ENCODE results near the gene LRRC8D. TPM values are rescaled to one million over a fixed set of nuclear protein-coding genes. Genes with fewer than 3 reads are reported as not detected.

The LRRC8D gene
- total RNA-seq, 1 experiment from 2014 or later: 15.0 TPM

- no TSS peak for BruUV-seq (replicated peaks)
Observed at GRCh38 chr1:89898150-89898549, 77.3 kb downstream of the LRRC8D start.

GRCh38 chr1:89898695-89899470, 78.1 kb downstream of the LRRC8D start:
- intact Hi-C loops (cut with micrococcal nuclease): no loop called here
- Histone ChIP-seq H3K4me3 (replicated peaks in 1 of 2; ENCODE audit: low read depth in 1 of 2, low read length in 2 of 2) (no peak overlapping the region), H3K36me3 (ENCODE audit: control insufficient read depth in 1 of 2, insufficient read depth in 2 of 2, low read length in 2 of 2) (no peaks in the 10 kb centered on the region), H3K79me2 (ENCODE audit: insufficient read depth, low read length) (no peaks in the 10 kb centered on the region), H3K9me2 (ENCODE audit: insufficient read depth) (no peaks in the 10 kb centered on the region), H4K20me1 (ENCODE audit: insufficient read depth) (no peaks in the 10 kb centered on the region), H3K27me3 (ENCODE audit: insufficient read depth, low read length) (no peaks in the 10 kb centered on the region), H3K4me2 (ENCODE audit: low read length) (no peak overlapping the region), H3K9me3 (ENCODE audit: control insufficient read depth in 1 of 2, insufficient read depth in 1 of 2, low read depth in 1 of 2, low read length in 2 of 2) (no peaks in the 10 kb centered on the region), H3K27ac (ENCODE audit: low read depth, low read length) (no peak overlapping the region), H2AFZ (ENCODE audit: low read depth, low read length, poor library complexity, severe bottlenecking) (no peak overlapping the region), H3K9ac (ENCODE audit: low read length) (no peak overlapping the region), H3K4me1 (ENCODE audit: control insufficient read depth in 1 of 2, insufficient read depth in 2 of 2, low read length in 2 of 2) (no peaks in the 10 kb centered on the region)
- RAD21 ChIA-PET (ENCODE audit: low non-redundant PET in 1 of 2, low total read pairs in 2 of 2, uncharacterized antibody in 2 of 2, unreplicated experiment in 2 of 2): no interaction called here
- DNase-seq (ENCODE audit: low read depth, low spot score) (no peak), ATAC-seq (no peak)
- CTCF ChIA-PET: no interaction called here
- BruUV-seq (replicated peaks): no TSS peak
- POLR2A ChIA-PET: no interaction called here
- TF ChIP-seq ELF1 (IDR thresholded peaks at IDR 0.05; ENCODE audit: borderline replicate concordance, low read depth) (no peak), MAX (IDR thresholded peaks at IDR 0.05) (no peak), EZH2 (IDR thresholded peaks at IDR 0.05) (no peak), FOSL1 (IDR thresholded peaks at IDR 0.05; ENCODE audit: low read depth) (no peak), ZFX (IDR thresholded peaks at IDR 0.05) (no peak), RAD21 (IDR thresholded peaks at IDR 0.05; ENCODE audit: low read depth) (no peak), SIN3A (IDR thresholded peaks at IDR 0.05; ENCODE audit: low read depth) (no peak), CTCF (IDR thresholded peaks at IDR 0.05 in 2 of 3, conservative IDR thresholded peaks at IDR 0.05 in 1 of 3; ENCODE audit: borderline replicate concordance in 1 of 3, insufficient read depth in 1 of 3, low read depth in 2 of 3, low read length in 2 of 3) (no peak), YY1 (IDR thresholded peaks at IDR 0.05; ENCODE audit: extremely low read depth, insufficient replicate concordance, low read depth, low read length) (no peak), ZNF274 (IDR thresholded peaks at IDR 0.05; ENCODE audit: low read depth, low read length) (no peak), SP1 (IDR thresholded peaks at IDR 0.05; ENCODE audit: low read depth) (no peak), REST (IDR thresholded peaks at IDR 0.05; ENCODE audit: low read depth) (no peak)

More at GRCh38 chr1:89898150-89898549, 77.3 kb downstream of the LRRC8D start:
- Histone ChIP-seq H3K4me3 (replicated peaks in 1 of 2; ENCODE audit: low read depth in 1 of 2, low read length in 2 of 2) (no peak overlapping the region), H2AFZ (ENCODE audit: low read depth, low read length, poor library complexity, severe bottlenecking) (no peak overlapping the region), H3K27ac (ENCODE audit: low read depth, low read length) (no peak overlapping the region), H3K79me2 (ENCODE audit: insufficient read depth, low read length) (no peaks in the 10 kb centered on the region), H3K4me1 (ENCODE audit: control insufficient read depth in 1 of 2, insufficient read depth in 2 of 2, low read length in 2 of 2) (no peaks in the 10 kb centered on the region), H3K27me3 (ENCODE audit: insufficient read depth, low read length) (no peaks in the 10 kb centered on the region), H3K4me2 (ENCODE audit: low read length) (no peak overlapping the region), H3K9me2 (ENCODE audit: insufficient read depth) (no peaks in the 10 kb centered on the region), H3K36me3 (ENCODE audit: control insufficient read depth in 1 of 2, insufficient read depth in 2 of 2, low read length in 2 of 2) (no peaks in the 10 kb centered on the region), H4K20me1 (ENCODE audit: insufficient read depth) (no peaks in the 10 kb centered on the region), H3K9ac (ENCODE audit: low read length) (no peak overlapping the region), H3K9me3 (ENCODE audit: control insufficient read depth in 1 of 2, insufficient read depth in 1 of 2, low read depth in 1 of 2, low read length in 2 of 2) (no peaks in the 10 kb centered on the region)
- ChIA-PET POLR2A (no interaction called here), RAD21 (ENCODE audit: low non-redundant PET in 1 of 2, low total read pairs in 2 of 2, uncharacterized antibody in 2 of 2, unreplicated experiment in 2 of 2) (no interaction called here), CTCF (no interaction called here)
- TF ChIP-seq TCF7L2 (IDR thresholded peaks at IDR 0.05; ENCODE audit: borderline replicate concordance, extremely low read depth, insufficient read depth, insufficient read length) (no peak), SIN3A (IDR thresholded peaks at IDR 0.05; ENCODE audit: low read depth) (no peak), FOSL1 (IDR thresholded peaks at IDR 0.05; ENCODE audit: low read depth) (no peak), JUND (IDR thresholded peaks at IDR 0.05) (no peak), YY1 (IDR thresholded peaks at IDR 0.05; ENCODE audit: extremely low read depth, insufficient replicate concordance, low read depth, low read length) (no peak), RAD21 (IDR thresholded peaks at IDR 0.05; ENCODE audit: low read depth) (no peak), CEBPB (IDR thresholded peaks at IDR 0.05; ENCODE audit: low read depth) (no peak), POLR2AphosphoS5 (IDR thresholded peaks at IDR 0.05; ENCODE audit: low read depth, low read length) (no peak), ZFX (IDR thresholded peaks at IDR 0.05) (no peak), EZH2 (IDR thresholded peaks at IDR 0.05) (no peak)
- no peak for DNase-seq (ENCODE audit: low read depth, low spot score)
- no peak for ATAC-seq
- intact Hi-C loops (cut with micrococcal nuclease): no loop called here

Measured in HCT116 (cell line).